ENCODE data around the gene B4GALNT1. TPM values are rescaled to one million over a fixed set of nuclear protein-coding genes. Genes with fewer than 3 reads are reported as not detected.
A peak's percentile ranks its signal among the peaks of the same experiment; 100 is the strongest.
"Not testable (repeated sequence)": the region's sequence is repeated elsewhere in the genome, so short reads cannot be mapped to it uniquely, and the experiment has no call there.

The B4GALNT1 gene
- total RNA-seq, 1 donor from 2014 or later, result 18.6 TPM

DNA sequence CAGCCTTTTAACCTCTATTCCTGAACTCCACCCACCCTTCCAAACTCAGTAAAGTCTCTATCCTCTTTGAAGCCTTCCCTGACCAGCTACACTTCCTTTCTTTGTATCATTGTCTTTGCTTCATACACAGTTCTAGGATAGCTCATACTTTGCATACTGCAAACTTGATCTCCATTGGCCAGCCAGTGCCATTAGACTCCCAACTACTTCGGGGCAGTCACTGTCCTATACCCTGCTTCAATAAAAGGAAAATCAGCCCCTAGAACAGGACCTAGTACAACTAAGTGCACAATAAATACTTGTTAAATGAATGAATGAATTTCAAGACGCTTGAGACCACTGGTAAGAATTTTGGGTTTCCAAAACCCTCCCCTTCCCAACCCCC is 42.5 kb downstream of the B4GALNT1 start:
- TF ChIP-seq, protein P1, sequence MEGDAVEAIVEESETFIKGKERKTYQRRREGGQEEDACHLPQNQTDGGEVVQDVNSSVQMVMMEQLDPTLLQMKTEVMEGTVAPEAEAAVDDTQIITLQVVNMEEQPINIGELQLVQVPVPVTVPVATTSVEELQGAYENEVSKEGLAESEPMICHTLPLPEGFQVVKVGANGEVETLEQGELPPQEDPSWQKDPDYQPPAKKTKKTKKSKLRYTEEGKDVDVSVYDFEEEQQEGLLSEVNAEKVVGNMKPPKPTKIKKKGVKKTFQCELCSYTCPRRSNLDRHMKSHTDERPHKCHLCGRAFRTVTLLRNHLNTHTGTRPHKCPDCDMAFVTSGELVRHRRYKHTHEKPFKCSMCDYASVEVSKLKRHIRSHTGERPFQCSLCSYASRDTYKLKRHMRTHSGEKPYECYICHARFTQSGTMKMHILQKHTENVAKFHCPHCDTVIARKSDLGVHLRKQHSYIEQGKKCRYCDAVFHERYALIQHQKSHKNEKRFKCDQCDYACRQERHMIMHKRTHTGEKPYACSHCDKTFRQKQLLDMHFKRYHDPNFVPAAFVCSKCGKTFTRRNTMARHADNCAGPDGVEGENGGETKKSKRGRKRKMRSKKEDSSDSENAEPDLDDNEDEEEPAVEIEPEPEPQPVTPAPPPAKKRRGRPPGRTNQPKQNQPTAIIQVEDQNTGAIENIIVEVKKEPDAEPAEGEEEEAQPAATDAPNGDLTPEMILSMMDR (conservative IDR thresholded peaks at IDR 0.05), result no peak
- Mint-ChIP-seq H3K27me3 (ENCODE audit: low read depth) (peaks cover 16% of the 10 kb centered on the region), H3K27ac (ENCODE audit: unreplicated experiment) (no peak overlapping the region), H3K4me3 (peak overlapping the region; percentile 93), H3K9me3 (no peaks in the 10 kb centered on the region), H3K4me1 (peaks cover 18% of the 10 kb centered on the region), H3K36me3 (ENCODE audit: low read depth) (no peaks in the 10 kb centered on the region)
- no peak for DNase-seq (ENCODE audit: low read depth, low spot score)

DNA sequence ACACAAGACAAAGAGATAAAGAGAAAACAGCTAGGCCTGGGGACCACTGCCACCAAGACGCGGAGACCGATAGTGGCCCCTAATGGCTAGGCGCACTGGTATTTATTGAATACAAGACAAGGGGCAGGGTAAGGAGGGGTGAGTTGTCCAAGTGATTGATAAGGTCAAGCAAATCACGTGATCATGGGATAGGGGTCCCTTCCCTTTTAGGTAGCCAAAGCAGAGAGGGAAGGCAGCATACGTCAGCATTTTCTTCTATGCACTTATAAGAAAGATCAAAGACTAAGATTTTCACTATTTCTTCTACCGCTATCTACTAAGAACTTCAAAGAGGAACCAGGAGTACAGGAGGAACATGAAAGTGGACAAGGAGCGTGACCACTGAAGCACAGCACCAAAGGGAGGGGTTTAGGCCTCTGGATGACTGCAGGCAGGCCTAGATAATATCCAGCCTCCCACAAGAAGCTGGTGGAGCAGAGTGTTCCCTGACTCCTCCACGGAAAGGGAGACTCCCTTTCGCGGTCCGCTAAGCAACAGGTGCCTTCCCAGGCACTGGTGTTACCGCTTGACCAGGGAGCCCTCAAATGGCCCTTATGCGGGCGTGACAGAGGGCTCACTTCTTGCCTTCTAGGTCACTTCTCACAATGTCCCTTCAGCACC is 43.9 kb downstream of the B4GALNT1 start:
- not testable (repeated sequence) for H3K36me3 Mint-ChIP-seq (ENCODE audit: low read depth); DNase-seq (ENCODE audit: low read depth, low spot score); H3K27ac Mint-ChIP-seq (ENCODE audit: unreplicated experiment); H3K4me3 Mint-ChIP-seq; H3K9me3 Mint-ChIP-seq
- Mint-ChIP-seq H3K4me1 (peaks cover 18% of the 10 kb centered on the region), H3K27me3 (ENCODE audit: low read depth) (peaks cover 23% of the 10 kb centered on the region)

DNA sequence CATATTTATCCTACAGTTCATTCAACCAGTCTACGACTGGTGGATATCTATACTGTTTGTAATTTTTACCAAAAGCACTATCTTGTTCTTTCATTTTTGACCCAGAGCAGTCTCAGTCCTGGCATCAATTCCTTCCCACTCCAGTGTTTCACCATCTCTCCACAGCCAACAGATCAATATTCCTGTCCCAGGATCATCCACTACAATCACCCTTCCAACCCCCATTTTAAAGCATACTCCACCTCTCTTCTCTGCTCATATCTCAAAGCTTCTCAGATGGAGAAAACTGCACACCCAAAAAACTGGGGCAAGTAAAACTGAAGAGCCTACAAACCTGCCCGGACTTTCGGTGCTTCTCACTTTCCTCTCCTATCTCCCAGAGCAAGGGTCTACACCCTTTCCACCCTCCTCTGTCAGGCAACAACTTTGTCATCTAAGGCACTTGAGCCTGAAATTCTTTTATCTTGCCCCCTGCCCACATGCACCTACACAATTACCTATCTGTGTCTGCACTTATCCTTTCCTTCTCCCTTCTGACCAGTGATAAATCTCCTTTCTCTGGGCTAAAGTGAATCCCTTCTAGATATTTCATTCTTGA is 46.1 kb downstream of the B4GALNT1 start:
- no peaks in the 10 kb centered on the region for H3K9me3 Mint-ChIP-seq
- H3K4me1 Mint-ChIP-seq, result peaks cover 12% of the 10 kb centered on the region
- H3K36me3 Mint-ChIP-seq (ENCODE audit: low read depth), result no peaks in the 10 kb centered on the region

DNA sequence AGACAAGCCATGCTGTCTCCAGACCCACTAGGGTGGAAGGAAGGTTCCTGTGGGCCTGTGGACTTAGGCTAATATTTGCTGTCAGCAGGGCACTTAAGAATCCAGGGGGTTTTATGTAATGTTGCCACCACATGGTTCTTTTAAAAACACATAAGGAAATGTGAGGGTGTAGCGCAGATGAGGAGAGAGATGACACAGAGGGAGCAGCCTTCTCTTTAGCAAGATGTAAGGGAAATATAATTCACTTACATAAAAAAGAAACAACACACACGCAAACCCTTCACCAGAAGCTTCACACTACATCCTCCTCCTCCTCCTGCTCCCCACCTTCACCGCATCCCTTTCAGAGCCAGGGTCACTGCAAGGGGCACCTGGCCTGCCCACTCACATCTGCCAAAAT is 46.9 kb downstream of the B4GALNT1 start:
- no peak overlapping the region for H3K27ac Mint-ChIP-seq (ENCODE audit: unreplicated experiment)
- DNase-seq (ENCODE audit: low read depth, low spot score), result no peak
- TF ChIP-seq, protein P1 (conservative IDR thresholded peaks at IDR 0.05), result no peak
- peak overlapping the region; percentile 9 for H3K4me3 Mint-ChIP-seq
- peaks cover 14% of the 10 kb centered on the region for H3K27me3 Mint-ChIP-seq (ENCODE audit: low read depth)
- no peaks in the 10 kb centered on the region for H3K9me3 Mint-ChIP-seq
- no peaks in the 10 kb centered on the region for H3K36me3 Mint-ChIP-seq (ENCODE audit: low read depth)
- peaks cover 6% of the 10 kb centered on the region for H3K4me1 Mint-ChIP-seq

More for the DNA sequence above, 46.1 kb downstream of the B4GALNT1 start:
- H3K27me3 Mint-ChIP-seq (ENCODE audit: low read depth), result peaks cover 20% of the 10 kb centered on the region
- no peak overlapping the region for H3K27ac Mint-ChIP-seq (ENCODE audit: unreplicated experiment)
- H3K4me3 Mint-ChIP-seq, result no peak overlapping the region
- no peak for DNase-seq (ENCODE audit: low read depth, low spot score)
- TF ChIP-seq, protein P1 (conservative IDR thresholded peaks at IDR 0.05), result no peak

DNA sequence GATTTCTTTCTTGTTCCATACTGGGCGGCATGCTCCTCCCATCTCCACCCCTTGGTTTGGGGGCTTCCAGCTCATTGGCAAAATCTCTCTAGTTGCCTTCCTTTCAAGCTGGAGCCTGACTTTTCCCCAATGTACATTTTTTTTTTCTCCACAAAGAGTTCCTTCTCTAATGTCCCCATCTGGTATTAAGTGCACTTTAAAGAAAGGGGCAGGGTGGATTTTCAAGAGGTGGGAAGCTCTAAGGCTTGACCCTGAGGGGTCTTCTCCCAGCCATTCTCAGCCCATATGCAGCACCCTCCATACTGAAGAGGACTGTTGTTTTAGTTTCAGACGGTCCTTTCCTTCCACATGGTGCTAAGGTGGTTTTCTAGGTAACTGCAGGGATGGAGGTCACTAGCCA is 47.8 kb downstream of the B4GALNT1 start:
- no peaks in the 10 kb centered on the region for H3K4me1 Mint-ChIP-seq

DNA sequence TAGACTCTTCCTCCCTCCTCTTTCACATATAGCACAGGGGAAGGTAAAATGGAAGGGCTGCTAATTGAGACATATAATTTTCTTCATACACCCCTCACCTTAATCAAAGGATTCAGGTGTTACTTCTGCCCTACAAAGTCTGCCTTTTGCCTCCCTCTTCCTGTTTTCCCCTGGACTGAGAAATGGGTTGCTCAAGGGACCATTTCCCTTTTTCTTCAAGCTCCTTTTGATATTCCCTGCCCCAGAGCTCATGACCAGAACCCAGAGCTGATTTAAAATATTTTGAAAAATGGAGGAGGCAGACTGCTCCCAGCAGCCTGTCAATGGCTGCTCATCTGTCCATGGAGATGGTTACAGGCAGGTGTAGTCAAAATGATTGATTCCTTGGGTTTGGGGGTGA is 48.3 kb downstream of the B4GALNT1 start:
- H3K36me3 Mint-ChIP-seq (ENCODE audit: low read depth), result no peaks in the 10 kb centered on the region
- H3K27me3 Mint-ChIP-seq (ENCODE audit: low read depth), result peaks cover 10% of the 10 kb centered on the region
- no peak for DNase-seq (ENCODE audit: low read depth, low spot score)
- H3K4me3 Mint-ChIP-seq, result no peak overlapping the region
- TF ChIP-seq, protein P1 (conservative IDR thresholded peaks at IDR 0.05), result no peak
- H3K9me3 Mint-ChIP-seq, result no peaks in the 10 kb centered on the region
- H3K4me1 Mint-ChIP-seq, result no peaks in the 10 kb centered on the region
- no peak overlapping the region for H3K27ac Mint-ChIP-seq (ENCODE audit: unreplicated experiment)

More for the DNA sequence above, 47.8 kb downstream of the B4GALNT1 start:
- no peaks in the 10 kb centered on the region for H3K9me3 Mint-ChIP-seq
- H3K36me3 Mint-ChIP-seq (ENCODE audit: low read depth), result no peaks in the 10 kb centered on the region
- TF ChIP-seq, protein P1 (conservative IDR thresholded peaks at IDR 0.05), result no peak
- H3K4me3 Mint-ChIP-seq, result no peak overlapping the region
- H3K27me3 Mint-ChIP-seq (ENCODE audit: low read depth), result peaks cover 10% of the 10 kb centered on the region
- DNase-seq (ENCODE audit: low read depth, low spot score), result no peak
- no peak overlapping the region for H3K27ac Mint-ChIP-seq (ENCODE audit: unreplicated experiment)
